HG02852 (cell line): ENCODE results near the gene RALB.
"Not testable (repeated sequence)": the region's sequence is repeated elsewhere in the genome, so short reads cannot be mapped to it uniquely, and the experiment has no call there.

Experiments used
- ATAC-seq: cut with Tn5 transposase; IDR thresholded peaks from one replicate; pipeline ENCODE4 v1.9.1; 2021; ENCODE audit warnings: mild to moderate bottlenecking, moderate library complexity; ENCODE audit not compliant: unreplicated experiment

The RALB gene

GRCh38 chr2:120224735-120225548, 27.7 kb upstream of the RALB start:
- ATAC-seq = no peak

GRCh38 chr2:120225549-120226065, 27.0 kb upstream of the RALB start:
- ATAC-seq = no peak

GRCh38 chr2:120226316-120226715, 26.3 kb upstream of the RALB start:
- no peak for ATAC-seq

GRCh38 chr2:120227111-120227991, 25.3 kb upstream of the RALB start:
- ATAC-seq = no peak

GRCh38 chr2:120228503-120228902, 24.1 kb upstream of the RALB start:
- no peak for ATAC-seq

- no peak for ATAC-seq
Measured at GRCh38 chr2:120229341-120229740, 23.3 kb upstream of the RALB start.

GRCh38 chr2:120230515-120231471, 21.9 kb upstream of the RALB start:
- ATAC-seq = no peak

GRCh38 chr2:120231564-120231973, 21.1 kb upstream of the RALB start:
- peak; percentile 5 for ATAC-seq

- ATAC-seq = peak; percentile 88
Measured at GRCh38 chr2:120231974-120232635, 20.5 kb upstream of the RALB start.

GRCh38 chr2:120233292-120233691, 19.4 kb upstream of the RALB start:
- no peak for ATAC-seq

- not testable (repeated sequence) for ATAC-seq
Measured at GRCh38 chr2:120235158-120235557, 17.5 kb upstream of the RALB start.

- no peak for ATAC-seq
Measured at GRCh38 chr2:120235681-120236080, 17.0 kb upstream of the RALB start.

- no peak for ATAC-seq
Measured at GRCh38 chr2:120236316-120236715, 16.3 kb upstream of the RALB start.

- ATAC-seq = no peak
Measured at GRCh38 chr2:120236791-120237190, 15.9 kb upstream of the RALB start.

GRCh38 chr2:120237491-120237902, 15.2 kb upstream of the RALB start:
- ATAC-seq = no peak

- no peak for ATAC-seq
Measured at GRCh38 chr2:120238728-120239487, 13.7 kb upstream of the RALB start.

GRCh38 chr2:120239488-120240287, 13.0 kb upstream of the RALB start:
- ATAC-seq = no peak

GRCh38 chr2:120240901-120241429, 11.7 kb upstream of the RALB start:
- no peak for ATAC-seq
